Breast epithelium (tissue), 4 donors: Measurements from ENCODE around the gene ZNF100. TPM values are rescaled to one million over a fixed set of nuclear protein-coding genes. Genes with fewer than 3 reads are reported as not detected.
"Not testable (repeated sequence)": the region's sequence is repeated elsewhere in the genome, so short reads cannot be mapped to it uniquely, and the experiment has no call there.

ENCODE experiments used
- DNase-seq, 2 donors: peaks; one replicate each; pipeline ENCODE4 v3.0.0-alpha.2; 2019; ENCODE audit warnings: low spot score in 2 of 2
- H3K27ac ChIP-seq, 2 donors: fragments of 200-600 bp; sonication (generic) in 1 of 2; one replicate each; pipeline ENCODE4 v1.5.1; 2016 to 2019; ENCODE audit warnings: mild to moderate bottlenecking in 1 of 2
- H3K27me3 ChIP-seq, 2 donors: fragments of 200-600 bp; sonication (generic) in 1 of 2; one replicate each; pipeline versions ENCODE4 v1.5.1 to v1.6.0; 2017 to 2019; ENCODE audit warnings: control low read depth in 1 of 2, mild to moderate bottlenecking in 1 of 2
- H3K36me3 ChIP-seq: fragments of 200-600 bp; one replicate; pipeline ENCODE4 v1.5.1; 2019
- H3K4me1 ChIP-seq, 2 donors: fragments of 200-600 bp; sonication (generic); one replicate each; pipeline ENCODE4 v1.5.1; 2016 to 2019; ENCODE audit warnings: control low read depth in 1 of 2
- H3K4me3 ChIP-seq, 3 donors: fragments of 200-600 bp; sonication (generic); 1 replicate in 2 of 3; 2 replicates in 1 of 3; pipeline ENCODE4 v1.5.1; 2016 to 2019; ENCODE audit warnings: mild to moderate bottlenecking in 3 of 3, moderate library complexity in 2 of 3
- H3K9me3 ChIP-seq, 2 donors: fragments of 200-600 bp; sonication (generic) in 1 of 2; one replicate each; pipeline ENCODE4 v1.5.1; 2016 to 2019; ENCODE audit warnings: control low read depth in 1 of 2
- CTCF ChIP-seq, 3 donors: fragments of 450-650 bp; IDR thresholded peaks; one replicate each; pipeline ENCODE4 v1.5.1; 2016 to 2017; ENCODE audit warnings: antibody characterized with exemption in 3 of 3, mild to moderate bottlenecking in 3 of 3, moderate library complexity in 3 of 3
- POLR2A ChIP-seq: fragments of 450-650 bp; IDR thresholded peaks from one replicate; pipeline ENCODE4 v1.6.1; 2016; ENCODE audit warnings: antibody characterized with exemption, mild to moderate bottlenecking, moderate library complexity
- POLR2AphosphoS5 ChIP-seq, 3 donors: sonication (generic); formaldehyde crosslinking; IDR thresholded peaks; one replicate each; pipeline ENCODE4 v1.6.1; 2017; ENCODE audit warnings: antibody characterized with exemption in 3 of 3
- intact Hi-C: fragments of 100-400 bp; cut with DNase I; formaldehyde crosslinking; loops from one replicate; pipeline ENCODE4 v1.15.1; 2023; ENCODE audit warnings: low total_unique reads
- total RNA-seq, 3 donors: library from RNA; depleted of rRNA; stranded (reverse); fragments of >200 nt; gene quantifications; one replicate each; pipeline ENCODE4 v1.1.0, GENCODE V29; 2016

Gene ZNF100
- total RNA-seq, 3 donors from 2014 or later: 3.8 to 17.4 (median 11.5) TPM

GRCh38 chr19:21765151-21765550 is 2.2 kb downstream of the ZNF100 start:
- no peak for TF ChIP-seq POLR2A
- TF ChIP-seq POLR2AphosphoS5 (IDR thresholded peaks at IDR 0.05): no peak
- no peak for TF ChIP-seq CTCF (IDR thresholded peaks at IDR 0.05)
- no peak for DNase-seq
- no peak overlapping the region for H3K4me3 ChIP-seq
- no peak overlapping the region for H3K27ac ChIP-seq
- H3K27me3 ChIP-seq: no peaks in the 10 kb centered on the region
- H3K9me3 ChIP-seq: no peaks in the 10 kb centered on the region
- intact Hi-C loops: no loop called here
- H3K4me1 ChIP-seq: no peaks in the 10 kb centered on the region
- no peaks in the 10 kb centered on the region for H3K36me3 ChIP-seq

- DNase-seq, H3K36me3 ChIP-seq, intact Hi-C loops, H3K9me3 ChIP-seq, H3K27me3 ChIP-seq, H3K4me1 ChIP-seq, H3K27ac ChIP-seq, H3K4me3 ChIP-seq: not testable (repeated sequence)
Observed at GRCh38 chr19:21761547-21761946, 5.8 kb downstream of the ZNF100 start.

- no peaks in the 10 kb centered on the region for H3K36me3 ChIP-seq
- H3K27ac ChIP-seq: no peak overlapping the region
- peaks cover 0 to 7% of the 10 kb centered on the region in 2 donors for H3K9me3 ChIP-seq
- intact Hi-C loops: no loop called here
- no peak for DNase-seq
- H3K4me3 ChIP-seq: no peak overlapping the region
- TF ChIP-seq POLR2AphosphoS5 (IDR thresholded peaks at IDR 0.05) (no peak), CTCF (IDR thresholded peaks at IDR 0.05) (no peak), POLR2A (no peak)
- no peaks in the 10 kb centered on the region for H3K27me3 ChIP-seq
- no peaks in the 10 kb centered on the region for H3K4me1 ChIP-seq
Observed at GRCh38 chr19:21758296-21758695, 9.1 kb downstream of the ZNF100 start.

GRCh38 chr19:21755555-21755954 is 11.8 kb downstream of the ZNF100 start:
- intact Hi-C loops, H3K4me3 ChIP-seq, H3K4me1 ChIP-seq, H3K9me3 ChIP-seq, H3K27me3 ChIP-seq, H3K27ac ChIP-seq, DNase-seq, H3K36me3 ChIP-seq: not testable (repeated sequence)

- TF ChIP-seq POLR2A (no peak), CTCF (IDR thresholded peaks at IDR 0.05) (no peak), POLR2AphosphoS5 (IDR thresholded peaks at IDR 0.05) (no peak)
- Histone ChIP-seq H3K36me3 (no peaks in the 10 kb centered on the region), H3K27ac (no peak overlapping the region), H3K27me3 (no peaks in the 10 kb centered on the region), H3K9me3 (peaks cover 0 to 11% of the 10 kb centered on the region in 2 donors), H3K4me1 (no peaks in the 10 kb centered on the region), H3K4me3 (no peak overlapping the region)
- intact Hi-C loops: no loop called here
- DNase-seq: no peak
Observed at GRCh38 chr19:21751384-21751783, 16.0 kb downstream of the ZNF100 start.

- Histone ChIP-seq H3K4me1 (no peaks in the 10 kb centered on the region), H3K9me3 (peaks cover 0 to 8% of the 10 kb centered on the region in 2 donors), H3K36me3 (no peaks in the 10 kb centered on the region), H3K4me3 (no peak overlapping the region), H3K27ac (no peak overlapping the region), H3K27me3 (no peaks in the 10 kb centered on the region)
- no peak for TF ChIP-seq POLR2AphosphoS5 (IDR thresholded peaks at IDR 0.05)
- no peak for TF ChIP-seq POLR2A
- TF ChIP-seq CTCF (IDR thresholded peaks at IDR 0.05): no peak
- intact Hi-C loops: no loop called here
- no peak for DNase-seq
Observed at GRCh38 chr19:21750586-21751128, 16.7 kb downstream of the ZNF100 start.
